ENCODE results near the gene GIMAP1. TPM values are rescaled to one million over a fixed set of nuclear protein-coding genes. Genes with fewer than 3 reads are reported as not detected.

GIMAP1 gene
- total and polyA plus RNA-seq, 7 donors: 1.8 to 3.9 (median 3.3) TPM

DNA sequence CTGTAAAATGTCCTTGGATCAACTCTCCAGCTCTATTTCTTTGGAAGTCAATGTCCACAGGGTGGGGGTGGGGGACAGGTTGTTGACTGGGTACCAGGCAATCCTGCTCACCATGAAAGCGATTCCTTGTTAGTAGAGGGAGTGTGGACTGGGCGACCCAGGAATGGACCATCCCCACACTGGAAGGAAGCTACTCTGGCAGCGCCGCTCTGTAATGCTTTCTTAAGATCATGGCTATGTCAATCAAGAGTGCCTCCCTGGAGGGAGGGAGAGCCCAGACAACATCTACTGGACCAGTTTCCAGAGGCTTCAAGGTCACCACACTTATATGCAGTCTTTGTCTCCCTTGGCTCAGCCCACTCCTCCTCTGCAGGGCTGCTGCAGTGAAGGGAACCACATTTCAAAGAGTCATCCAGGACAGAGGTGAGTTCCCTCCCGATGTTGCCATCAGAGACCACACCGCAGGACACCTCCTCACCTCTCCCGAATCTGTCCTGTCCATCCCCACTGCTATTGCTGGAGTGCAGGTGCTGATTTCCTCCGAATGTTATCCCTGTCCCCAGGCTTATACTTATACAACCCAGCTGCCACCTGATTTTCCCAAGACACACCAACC lies 27.7 kb downstream of the GIMAP1 start:
- no peaks in the 10 kb centered on the region for H3K9me3 ChIP-seq
- no peaks in the 10 kb centered on the region for H3K4me1 ChIP-seq
- peaks cover 0 to 6% of the 10 kb centered on the region in 2 donors for H3K36me3 ChIP-seq (ENCODE audit: insufficient read depth in 1 of 2, low read depth in 1 of 2)
- H3K4me3 ChIP-seq: no peak overlapping the region
- H3K27me3 ChIP-seq (ENCODE audit: insufficient read depth in 3 of 3, low read length in 2 of 3): no peaks in the 10 kb centered on the region
- intact Hi-C loops (cut with DNase I): no loop called here
- no peak for ATAC-seq
- no peak for DNase-seq
- TF ChIP-seq, protein P1, sequence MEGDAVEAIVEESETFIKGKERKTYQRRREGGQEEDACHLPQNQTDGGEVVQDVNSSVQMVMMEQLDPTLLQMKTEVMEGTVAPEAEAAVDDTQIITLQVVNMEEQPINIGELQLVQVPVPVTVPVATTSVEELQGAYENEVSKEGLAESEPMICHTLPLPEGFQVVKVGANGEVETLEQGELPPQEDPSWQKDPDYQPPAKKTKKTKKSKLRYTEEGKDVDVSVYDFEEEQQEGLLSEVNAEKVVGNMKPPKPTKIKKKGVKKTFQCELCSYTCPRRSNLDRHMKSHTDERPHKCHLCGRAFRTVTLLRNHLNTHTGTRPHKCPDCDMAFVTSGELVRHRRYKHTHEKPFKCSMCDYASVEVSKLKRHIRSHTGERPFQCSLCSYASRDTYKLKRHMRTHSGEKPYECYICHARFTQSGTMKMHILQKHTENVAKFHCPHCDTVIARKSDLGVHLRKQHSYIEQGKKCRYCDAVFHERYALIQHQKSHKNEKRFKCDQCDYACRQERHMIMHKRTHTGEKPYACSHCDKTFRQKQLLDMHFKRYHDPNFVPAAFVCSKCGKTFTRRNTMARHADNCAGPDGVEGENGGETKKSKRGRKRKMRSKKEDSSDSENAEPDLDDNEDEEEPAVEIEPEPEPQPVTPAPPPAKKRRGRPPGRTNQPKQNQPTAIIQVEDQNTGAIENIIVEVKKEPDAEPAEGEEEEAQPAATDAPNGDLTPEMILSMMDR (IDR thresholded peaks at IDR 0.05): no peak
- H3K27ac ChIP-seq: no peak overlapping the region
- 70 to 76% (median 76%) methylated on average over 8 of the region's 8 CpGs for WGBS, 3 donors

DNA sequence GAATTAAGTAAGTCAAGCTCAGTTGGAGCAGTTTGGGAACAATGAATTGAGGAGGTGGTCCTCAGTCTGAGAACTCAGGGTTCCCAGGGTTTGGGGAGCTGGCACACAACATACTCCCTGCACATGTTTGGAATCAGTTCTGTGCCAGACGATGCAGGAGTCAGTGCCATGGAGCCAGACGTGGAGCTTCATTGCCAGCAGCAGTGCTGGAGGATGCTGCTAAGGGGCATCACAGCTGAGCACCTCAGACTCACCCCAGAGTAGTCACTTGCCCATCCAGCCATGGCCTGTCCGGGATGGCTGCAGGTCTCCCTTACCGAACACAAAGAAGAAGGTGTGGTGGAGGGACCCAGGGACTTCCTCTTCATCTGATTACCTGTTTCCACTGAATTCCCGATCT lies 28.7 kb downstream of the GIMAP1 start:
- H3K9me3 ChIP-seq: no peaks in the 10 kb centered on the region
- no peak for ATAC-seq
- peaks cover 0 to 6% of the 10 kb centered on the region in 2 donors for H3K36me3 ChIP-seq (ENCODE audit: insufficient read depth in 1 of 2, low read depth in 1 of 2)
- no peaks in the 10 kb centered on the region for H3K4me1 ChIP-seq
- intact Hi-C loops (cut with DNase I): no loop called here
- H3K27ac ChIP-seq: no peak overlapping the region
- H3K27me3 ChIP-seq (ENCODE audit: insufficient read depth in 3 of 3, low read length in 2 of 3): no peaks in the 10 kb centered on the region
- 34 to 43% (median 36%) methylated on average over 5 of the region's 5 CpGs for WGBS, 3 donors
- DNase-seq: no peak
- H3K4me3 ChIP-seq: no peak overlapping the region
- TF ChIP-seq, protein P1 (IDR thresholded peaks at IDR 0.05): no peak

DNA sequence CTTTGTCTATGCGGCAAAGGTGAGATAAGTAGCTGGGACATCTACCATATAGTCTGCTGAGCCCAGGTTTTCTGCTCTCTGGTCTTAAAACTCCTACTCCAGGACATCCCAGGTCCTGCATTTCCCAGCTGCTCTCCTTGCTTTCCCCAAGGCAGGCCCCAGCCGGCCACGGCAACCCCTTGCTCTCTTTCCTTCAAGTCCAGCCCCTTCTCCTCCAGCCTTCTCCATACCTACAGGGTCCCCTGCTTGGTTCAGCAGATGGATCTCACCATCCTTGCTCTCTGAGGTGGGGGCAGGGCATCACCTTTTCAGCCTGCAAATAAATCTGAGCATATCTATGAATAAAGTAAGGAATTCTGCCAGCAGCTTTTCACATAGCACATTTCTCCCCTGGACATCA lies 29.5 kb downstream of the GIMAP1 start:
- H3K36me3 ChIP-seq (ENCODE audit: insufficient read depth in 1 of 2, low read depth in 1 of 2): peaks cover 0 to 6% of the 10 kb centered on the region in 2 donors
- intact Hi-C loops (cut with DNase I): no loop called here
- 26 to 34% (median 29%) methylated on average over 3 of the region's 3 CpGs for WGBS, 3 donors
- no peaks in the 10 kb centered on the region for H3K27me3 ChIP-seq (ENCODE audit: insufficient read depth in 3 of 3, low read length in 2 of 3)
- TF ChIP-seq, protein P1 (IDR thresholded peaks at IDR 0.05): no peak
- H3K4me1 ChIP-seq: no peaks in the 10 kb centered on the region
- H3K27ac ChIP-seq: no peak overlapping the region
- H3K4me3 ChIP-seq: no peak overlapping the region
- no peak for DNase-seq
- ATAC-seq: no peak
- no peaks in the 10 kb centered on the region for H3K9me3 ChIP-seq

DNA sequence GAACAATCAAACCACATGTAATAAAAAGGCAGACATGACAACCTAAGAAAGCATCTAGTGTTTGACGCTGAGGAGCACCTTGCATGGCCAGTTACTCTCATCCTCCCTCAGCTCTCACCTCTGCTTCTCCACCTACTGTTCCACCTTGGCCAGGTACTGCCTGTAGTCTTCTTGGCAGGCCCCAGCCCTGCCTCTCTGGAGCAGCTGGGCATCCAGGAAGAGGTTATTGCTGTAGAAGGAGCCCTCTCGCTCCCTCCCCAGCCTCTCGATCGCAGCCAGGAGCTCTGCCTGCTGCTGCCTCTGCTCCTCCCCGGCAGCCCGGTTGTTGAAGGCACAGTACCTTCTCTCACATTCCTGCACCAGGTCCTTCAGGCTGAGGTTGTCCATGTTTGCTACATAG lies 30.5 kb downstream of the GIMAP1 start:
- TF ChIP-seq, protein P1 (IDR thresholded peaks at IDR 0.05): no peak
- no peaks in the 10 kb centered on the region for H3K4me1 ChIP-seq
- ATAC-seq (no peak), DNase-seq (no peak)
- no peaks in the 10 kb centered on the region for H3K9me3 ChIP-seq
- intact Hi-C loops (cut with DNase I): no loop called here
- 78 to 96% (median 89%) methylated on average over 6 of the region's 6 CpGs for whole genome bisulfite sequencing, 3 donors
- no peak overlapping the region for H3K4me3 ChIP-seq
- H3K27me3 ChIP-seq (ENCODE audit: insufficient read depth in 3 of 3, low read length in 2 of 3): no peaks in the 10 kb centered on the region
- no peak overlapping the region for H3K27ac ChIP-seq
- H3K36me3 ChIP-seq (ENCODE audit: insufficient read depth in 1 of 2, low read depth in 1 of 2): peaks cover 0 to 6% of the 10 kb centered on the region in 2 donors

DNA sequence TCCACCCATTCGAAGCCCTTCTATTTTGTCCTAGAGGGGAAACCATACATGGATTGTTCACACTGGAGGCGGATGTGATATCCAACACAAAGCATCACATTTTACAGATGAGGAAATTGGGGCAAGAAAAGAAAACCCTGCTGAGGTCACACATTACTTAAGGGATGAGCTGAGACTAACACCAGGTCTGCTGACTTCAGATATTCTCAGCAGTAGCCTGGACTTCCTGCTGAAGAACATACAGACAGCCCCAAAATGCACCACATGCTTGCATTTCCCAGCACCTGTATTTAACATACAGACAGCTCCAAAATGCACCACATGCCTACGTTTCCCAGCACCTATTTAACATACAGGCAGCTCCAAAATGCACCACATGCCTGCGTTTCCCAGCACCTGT lies 32.0 kb downstream of the GIMAP1 start:
- intact Hi-C loops (cut with DNase I): no loop called here
- Histone ChIP-seq H3K4me3 (no peak overlapping the region), H3K36me3 (ENCODE audit: insufficient read depth in 1 of 2, low read depth in 1 of 2) (no peaks in the 10 kb centered on the region), H3K9me3 (no peaks in the 10 kb centered on the region), H3K27me3 (ENCODE audit: insufficient read depth in 3 of 3, low read length in 2 of 3) (no peaks in the 10 kb centered on the region), H3K4me1 (no peaks in the 10 kb centered on the region), H3K27ac (no peak overlapping the region)
- TF ChIP-seq, protein P1 (IDR thresholded peaks at IDR 0.05): no peak
- 78 to 83% (median 79%) methylated on average over 4 of the region's 4 CpGs for WGBS, 3 donors
- DNase-seq (no peak), ATAC-seq (no peak)
